SU-DHL-6 (cell line): Measurements from ENCODE around the gene USP11.

Experiments
- CTCF ChIP-seq: fragments of 200-600 bp; sonication (generic); IDR thresholded peaks from one replicate; pipeline ENCODE4 v1.5.1; 2017; ENCODE audit warnings: antibody characterized with exemption, mild to moderate bottlenecking, low read length, moderate library complexity; ENCODE audit not compliant: insufficient read depth, poor library complexity, severe bottlenecking
- EZH2phosphoT487 ChIP-seq: fragments of 200-600 bp; sonication (generic), shearing (Covaris generic); conservative IDR thresholded peaks from 2 replicates; pipeline ENCODE4 v1.6.1; 2018; ENCODE audit warnings: mild to moderate bottlenecking, antibody characterized with exemption, low read length, moderate library complexity, mixed read lengths

GRCh38 chrX:47200385-47201150 lies 32.2 kb upstream of the USP11 start:
- TF ChIP-seq CTCF (no peak), EZH2phosphoT487 (no peak)
